T-helper 2 cell (primary cell): ENCODE data around the gene KRTCAP2.
A peak's percentile ranks its signal among the peaks of the same experiment; 100 is the strongest.
"Not testable (repeated sequence)": the region's sequence is repeated elsewhere in the genome, so short reads cannot be mapped to it uniquely, and the experiment has no call there.

Experiments
- DNase-seq, 5 experiments: peaks; one replicate each; pipeline versions ENCODE4 v3.0.0 to v3.0.0-alpha.2; 2012 to 2022

Gene KRTCAP2

DNA sequence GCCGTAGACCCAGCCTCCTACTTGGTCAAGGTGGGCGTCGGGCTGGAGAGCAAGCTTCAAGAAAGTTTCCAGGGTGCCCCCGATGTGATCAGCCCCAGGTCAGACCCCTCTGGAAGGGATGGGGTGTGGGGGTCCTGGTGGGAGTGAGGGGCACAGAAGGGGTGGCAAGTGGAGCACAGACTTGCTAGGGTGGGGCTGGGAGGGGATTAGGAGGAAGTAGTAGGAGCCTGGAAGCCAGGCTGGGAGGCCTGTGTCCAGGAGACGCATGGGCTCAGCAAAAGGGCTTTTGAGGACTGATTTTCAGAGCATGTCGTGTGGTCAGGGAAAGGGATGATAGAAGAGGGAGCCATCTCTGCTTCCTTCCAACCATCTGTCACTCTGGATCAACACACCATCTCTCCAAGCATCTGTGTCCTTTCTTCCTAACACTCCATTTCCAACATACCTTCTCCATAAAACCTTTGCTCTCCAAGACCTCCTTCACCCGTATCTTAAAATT, 9.0 kb upstream of the KRTCAP2 start:
- DNase-seq: no peak

DNA sequence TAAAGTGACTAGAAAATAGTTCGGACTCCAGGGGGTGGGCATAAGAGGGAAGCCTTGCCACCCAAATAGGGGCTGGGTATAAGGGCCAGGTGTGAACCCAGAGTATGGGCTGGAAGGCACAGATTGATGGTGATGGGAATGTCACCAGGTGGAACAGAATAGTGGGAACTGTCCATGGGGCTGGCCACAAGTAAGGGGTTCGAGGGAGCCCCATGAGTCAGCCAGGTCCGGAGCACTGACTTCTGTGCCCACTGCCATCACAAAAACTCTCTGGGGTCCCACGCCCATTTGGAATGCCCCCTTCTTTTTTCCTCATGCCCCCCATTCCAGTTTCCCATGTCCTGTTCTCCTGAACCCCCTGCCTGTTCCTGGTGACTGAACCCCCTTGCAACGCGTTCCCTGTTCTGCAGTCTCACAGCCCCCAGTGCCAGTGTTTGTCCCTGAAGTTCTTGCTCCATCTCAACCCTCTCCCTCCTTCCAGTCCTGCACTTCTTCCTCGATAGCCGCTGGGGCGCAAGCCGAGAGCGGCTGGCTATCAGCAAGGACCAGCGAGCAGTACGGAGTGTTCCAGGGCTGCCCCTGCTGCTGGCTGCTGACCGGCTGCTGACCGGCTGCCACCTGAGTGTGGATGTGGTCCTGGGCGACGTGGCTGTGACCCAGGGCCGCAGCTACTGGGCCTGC, 8.4 kb upstream of the KRTCAP2 start:
- DNase-seq: no peak

- no peak for DNase-seq
Measured at GRCh38 chr1:155179112-155180031, 6.3 kb upstream of the KRTCAP2 start.

GRCh38 chr1:155178441-155179111, 5.5 kb upstream of the KRTCAP2 start:
- no peak for DNase-seq

DNA sequence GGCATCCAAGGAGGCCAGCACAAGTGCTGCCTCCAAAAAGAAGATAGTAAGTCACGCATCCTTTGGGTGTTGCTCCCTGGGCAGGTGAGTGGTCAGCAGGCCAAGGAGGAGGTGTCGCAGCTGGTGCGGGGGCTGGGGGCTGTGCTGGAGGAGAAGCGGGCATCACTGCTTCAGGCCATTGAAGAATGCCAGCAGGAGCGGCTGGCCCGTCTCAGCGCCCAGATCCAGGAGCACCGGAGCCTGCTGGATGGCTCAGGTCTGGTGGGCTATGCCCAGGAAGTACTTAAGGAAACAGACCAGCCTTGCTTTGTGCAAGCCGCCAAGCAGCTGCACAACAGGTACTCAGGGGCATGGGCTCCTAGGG, 4.8 kb upstream of the KRTCAP2 start:
- no peak for DNase-seq

DNA sequence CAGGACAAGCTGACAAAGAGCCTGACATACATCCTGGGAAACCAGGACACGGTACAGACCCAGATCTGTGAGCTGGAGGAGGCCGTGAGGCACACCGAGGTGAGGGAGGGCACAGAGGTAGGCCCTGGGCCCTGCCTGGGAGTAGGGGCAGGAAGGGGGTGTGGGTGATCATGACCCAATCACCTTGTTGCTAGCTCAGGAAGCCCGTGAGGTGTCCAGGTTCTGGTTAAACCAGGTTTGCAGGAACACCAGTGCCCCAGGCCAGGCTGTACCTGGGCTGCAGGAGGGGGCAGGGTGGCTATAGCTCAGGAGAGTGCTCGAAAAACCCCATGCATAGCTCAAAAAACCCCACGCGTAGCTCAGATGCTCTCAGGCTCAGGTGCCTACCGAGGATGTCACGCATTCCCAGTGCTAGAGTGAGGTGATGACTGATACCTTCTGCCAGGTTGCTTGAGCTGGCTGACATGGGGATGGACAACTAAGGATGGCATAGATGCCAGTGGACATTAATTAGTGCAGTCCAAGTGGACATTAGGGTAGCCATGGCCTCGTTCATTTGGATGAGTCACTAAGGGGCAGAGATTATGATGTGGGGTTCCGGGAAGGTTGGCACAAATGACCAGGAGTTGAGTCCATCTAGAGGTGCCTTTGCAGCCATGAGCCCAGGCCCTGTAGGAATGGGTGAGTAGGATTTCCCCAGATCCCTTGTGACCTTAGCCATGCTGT, 4.3 kb upstream of the KRTCAP2 start:
- DNase-seq: no peak

- DNase-seq: peak; percentile 55 to 81 (median 73)
Measured at GRCh38 chr1:155176544-155177071, 3.5 kb upstream of the KRTCAP2 start.

DNA sequence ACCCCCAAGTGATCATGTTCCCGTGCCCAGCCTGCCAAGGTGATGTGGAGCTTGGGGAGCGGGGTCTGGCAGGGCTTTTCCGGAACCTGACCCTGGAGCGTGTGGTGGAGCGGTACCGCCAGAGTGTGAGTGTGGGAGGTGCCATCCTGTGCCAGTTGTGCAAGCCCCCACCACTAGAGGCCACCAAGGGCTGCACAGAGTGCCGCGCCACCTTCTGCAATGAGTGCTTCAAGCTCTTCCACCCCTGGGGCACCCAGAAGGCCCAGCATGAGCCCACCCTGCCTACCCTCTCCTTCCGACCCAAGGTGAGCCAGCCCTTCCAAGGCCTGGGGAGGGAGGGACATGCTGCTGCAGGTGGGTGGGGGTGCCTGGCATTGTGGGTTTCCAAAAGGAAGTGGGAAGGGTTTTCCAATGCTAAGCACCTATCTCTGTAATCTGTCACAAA, 2.8 kb upstream of the KRTCAP2 start:
- peak in 1 of 5 experiments; percentile 42 for DNase-seq

- DNase-seq: no peak
Measured at GRCh38 chr1:155175281-155175926, 2.3 kb upstream of the KRTCAP2 start.

GRCh38 chr1:155174324-155175280, 1.5 kb upstream of the KRTCAP2 start:
- DNase-seq: peak in 3 of 5 experiments; percentile 34 to 82 (median 45)

DNA sequence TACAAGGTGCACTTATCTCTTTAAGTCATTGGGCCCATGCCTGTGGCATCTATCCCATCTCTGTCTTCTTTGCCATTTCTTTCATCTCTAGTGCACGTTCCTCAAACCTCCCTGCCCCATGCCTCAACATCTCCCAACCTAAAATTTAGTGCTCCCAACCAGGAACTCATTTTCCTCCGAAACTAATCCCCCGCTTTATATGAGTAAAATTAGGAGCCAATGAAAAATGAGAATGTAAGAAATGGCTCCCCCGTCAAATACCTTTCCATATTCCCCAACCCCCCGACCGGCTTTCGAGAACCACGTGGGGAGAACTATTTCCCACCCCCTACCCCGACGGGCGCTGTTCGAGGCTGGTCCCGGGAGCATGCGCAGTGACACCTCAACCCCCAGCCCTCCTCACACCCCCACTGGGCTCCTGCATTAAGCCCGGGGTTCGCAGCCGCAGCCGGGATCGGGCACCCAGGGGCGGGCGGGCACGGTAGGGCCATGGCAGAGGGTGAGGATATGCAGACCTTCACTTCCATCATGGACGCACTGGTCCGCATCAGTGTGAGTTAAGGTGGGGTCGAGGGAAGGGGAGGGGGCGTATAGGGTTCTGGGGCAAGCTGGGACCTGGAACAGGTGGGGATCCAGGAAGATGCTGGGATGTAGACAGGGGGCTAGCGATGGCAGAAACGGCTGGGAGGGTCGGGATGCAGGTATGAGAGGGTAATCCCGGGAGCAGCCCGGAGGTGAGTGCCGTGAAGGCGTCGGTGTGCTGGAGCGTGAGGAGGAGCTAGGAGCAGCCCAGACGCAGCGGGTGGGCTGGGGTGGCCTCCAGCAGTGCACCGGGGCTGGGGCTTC, 597 bp upstream of the KRTCAP2 start, which contains the start of gene TRIM46:
Gene TRIM46 (plus strand): TSS at position 372 of the 846 bp plus-strand sequence. CDS start 118 bp downstream, at position 490.
- DNase-seq: peak in 4 of 5 experiments; percentile 45 to 82 (median 57)

DNA sequence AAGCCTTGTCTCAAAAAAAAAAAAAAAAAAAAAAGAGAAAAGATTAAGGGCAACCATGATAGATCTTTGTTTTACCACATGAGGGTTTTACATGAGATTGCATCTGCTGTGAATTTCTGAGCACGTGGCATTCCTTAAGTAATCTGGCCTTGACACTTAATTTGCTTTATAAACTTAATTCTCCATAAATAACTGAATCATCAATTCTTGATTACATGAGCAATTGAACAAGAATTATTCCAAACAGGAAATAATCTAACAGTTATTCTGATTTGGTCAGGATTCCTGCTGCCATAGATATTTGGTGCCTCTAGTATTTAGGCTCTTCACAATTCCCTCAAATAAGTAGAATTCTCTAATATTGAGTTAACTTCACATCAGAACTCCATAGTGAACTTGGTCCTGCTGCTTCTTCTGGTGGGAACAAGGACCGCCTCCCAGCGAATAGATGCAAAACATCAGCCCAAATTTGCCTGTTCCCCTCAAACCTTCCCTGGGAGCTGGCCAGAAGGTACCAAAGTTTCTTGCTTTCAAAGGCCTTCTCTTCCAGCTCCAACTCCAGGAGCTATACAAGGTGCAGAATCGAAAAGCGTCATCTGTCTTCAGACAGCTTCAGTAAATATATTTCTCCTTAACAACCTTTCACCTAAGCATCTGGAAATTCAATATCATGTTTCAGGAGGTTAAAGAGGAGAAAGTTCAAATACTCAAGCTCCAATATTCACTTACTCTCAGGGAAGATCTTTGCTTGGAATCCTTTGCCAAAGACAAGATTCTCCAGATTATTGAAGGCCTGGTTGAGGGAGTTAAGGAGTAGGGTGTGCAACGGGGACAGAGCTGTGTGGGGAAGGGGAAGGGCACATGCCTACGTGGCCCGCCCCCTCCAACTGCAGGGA, 1.0 kb downstream of the KRTCAP2 start:
- peak in 1 of 5 experiments; percentile 68 for DNase-seq

GRCh38 chr1:155170806-155171205, 2.3 kb downstream of the KRTCAP2 start:
- no peak for DNase-seq

- no peak for DNase-seq
Measured at GRCh38 chr1:155170101-155170785, 2.9 kb downstream of the KRTCAP2 start.

- no peak for DNase-seq
Measured at GRCh38 chr1:155169541-155169940, 3.6 kb downstream of the KRTCAP2 start.

GRCh38 chr1:155168456-155169210, 4.5 kb downstream of the KRTCAP2 start:
- no peak for DNase-seq

- DNase-seq: not testable (repeated sequence)
Measured at GRCh38 chr1:155168105-155168445, 5.0 kb downstream of the KRTCAP2 start.
